ENCODE measurements around the gene RAMP1.
"Not testable (repeated sequence)": the region's sequence is repeated elsewhere in the genome, so short reads cannot be mapped to it uniquely, and the experiment has no call there.

RAMP1 gene

GRCh38 chr2:237859533-237860272, at the start of gene RAMP1:
Gene RAMP1, plus strand, starts transcription at chr2:237859623. Its CDS starts 53 bp downstream, at chr2:237859676.
- no peak for DNase-seq (ENCODE audit: low read depth)

GRCh38 chr2:237815637-237816036, 43.8 kb upstream of the RAMP1 start:
- no peak for DNase-seq (ENCODE audit: low read depth)

GRCh38 chr2:237816531-237816930, 42.9 kb upstream of the RAMP1 start:
- no peak for DNase-seq (ENCODE audit: low read depth)

GRCh38 chr2:237818066-237818473, 41.4 kb upstream of the RAMP1 start:
- no peak for DNase-seq (ENCODE audit: low read depth)

GRCh38 chr2:237819231-237819630, 40.2 kb upstream of the RAMP1 start:
- DNase-seq (ENCODE audit: low read depth): no peak

- DNase-seq (ENCODE audit: low read depth): no peak
Measured at GRCh38 chr2:237820421-237820820, 39.0 kb upstream of the RAMP1 start.

- DNase-seq (ENCODE audit: low read depth): no peak
Measured at GRCh38 chr2:237823544-237823943, 35.9 kb upstream of the RAMP1 start.

- no peak for DNase-seq (ENCODE audit: low read depth)
Measured at GRCh38 chr2:237824085-237824484, 35.3 kb upstream of the RAMP1 start.

- DNase-seq (ENCODE audit: low read depth): no peak
Measured at GRCh38 chr2:237827421-237827987, 31.9 kb upstream of the RAMP1 start.

GRCh38 chr2:237830522-237830921, 28.9 kb upstream of the RAMP1 start:
- no peak for DNase-seq (ENCODE audit: low read depth)

GRCh38 chr2:237833546-237833945, 25.9 kb upstream of the RAMP1 start:
- DNase-seq (ENCODE audit: low read depth): no peak

- DNase-seq (ENCODE audit: low read depth): no peak
Measured at GRCh38 chr2:237835372-237835771, 24.1 kb upstream of the RAMP1 start.

GRCh38 chr2:237841051-237841450, 18.4 kb upstream of the RAMP1 start:
- no peak for DNase-seq (ENCODE audit: low read depth)

- DNase-seq (ENCODE audit: low read depth): not testable (repeated sequence)
Measured at GRCh38 chr2:237848940-237849339, 10.5 kb upstream of the RAMP1 start.

- no peak for DNase-seq (ENCODE audit: low read depth)
Measured at GRCh38 chr2:237854295-237854694, 5.1 kb upstream of the RAMP1 start.

- no peak for DNase-seq (ENCODE audit: low read depth)
Measured at GRCh38 chr2:237857791-237858190, 1.6 kb upstream of the RAMP1 start.

- no peak for DNase-seq (ENCODE audit: low read depth)
Measured at GRCh38 chr2:237858294-237859081, 935 bp upstream of the RAMP1 start.

- DNase-seq (ENCODE audit: low read depth): no peak
Measured at GRCh38 chr2:237859082-237859433, 365 bp upstream of the RAMP1 start.

GRCh38 chr2:237860273-237860935, 981 bp downstream of the RAMP1 start:
- no peak for DNase-seq (ENCODE audit: low read depth)

GRCh38 chr2:237861875-237862527, 2.6 kb downstream of the RAMP1 start:
- DNase-seq (ENCODE audit: low read depth): no peak

- no peak for DNase-seq (ENCODE audit: low read depth)
Measured at GRCh38 chr2:237862528-237862895, 3.1 kb downstream of the RAMP1 start.

GRCh38 chr2:237863102-237863511, 3.7 kb downstream of the RAMP1 start:
- no peak for DNase-seq (ENCODE audit: low read depth)
